NCI-H1092 (cell line): ENCODE measurements around the gene SECTM1.

ENCODE experiments used
- DNase-seq: peaks from one replicate; lab custom pipeline; 2025; lab: John Stamatoyannopoulos, UW

The SECTM1 gene

GRCh38 chr17:82298538-82299421 lies 34.8 kb downstream of the SECTM1 start:
- DNase-seq, result no peak

GRCh38 chr17:82297714-82298537 lies 35.6 kb downstream of the SECTM1 start:
- DNase-seq, result peak; percentile 53

DNA sequence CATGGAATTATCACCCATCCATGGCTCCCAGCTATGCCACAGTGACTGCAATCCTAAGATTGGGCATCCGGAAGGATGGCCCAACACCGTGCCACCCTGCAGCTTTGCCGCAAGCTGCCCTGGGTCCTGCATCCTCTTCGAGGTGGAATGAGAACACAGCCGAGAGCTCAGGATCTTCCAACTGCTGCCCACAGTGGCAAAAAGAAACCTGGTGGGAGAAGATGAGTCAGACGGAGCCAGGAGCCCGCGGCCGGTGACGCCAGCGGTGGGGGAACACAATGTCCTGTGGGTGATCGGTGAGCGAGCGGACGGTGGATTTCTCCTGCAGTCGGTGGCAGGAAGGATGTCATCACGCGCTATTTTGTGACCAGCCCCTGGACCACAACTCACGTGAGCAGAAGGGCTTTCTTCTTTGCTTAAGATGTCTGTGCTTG lies 36.3 kb downstream of the SECTM1 start:
- DNase-seq, result no peak

DNA sequence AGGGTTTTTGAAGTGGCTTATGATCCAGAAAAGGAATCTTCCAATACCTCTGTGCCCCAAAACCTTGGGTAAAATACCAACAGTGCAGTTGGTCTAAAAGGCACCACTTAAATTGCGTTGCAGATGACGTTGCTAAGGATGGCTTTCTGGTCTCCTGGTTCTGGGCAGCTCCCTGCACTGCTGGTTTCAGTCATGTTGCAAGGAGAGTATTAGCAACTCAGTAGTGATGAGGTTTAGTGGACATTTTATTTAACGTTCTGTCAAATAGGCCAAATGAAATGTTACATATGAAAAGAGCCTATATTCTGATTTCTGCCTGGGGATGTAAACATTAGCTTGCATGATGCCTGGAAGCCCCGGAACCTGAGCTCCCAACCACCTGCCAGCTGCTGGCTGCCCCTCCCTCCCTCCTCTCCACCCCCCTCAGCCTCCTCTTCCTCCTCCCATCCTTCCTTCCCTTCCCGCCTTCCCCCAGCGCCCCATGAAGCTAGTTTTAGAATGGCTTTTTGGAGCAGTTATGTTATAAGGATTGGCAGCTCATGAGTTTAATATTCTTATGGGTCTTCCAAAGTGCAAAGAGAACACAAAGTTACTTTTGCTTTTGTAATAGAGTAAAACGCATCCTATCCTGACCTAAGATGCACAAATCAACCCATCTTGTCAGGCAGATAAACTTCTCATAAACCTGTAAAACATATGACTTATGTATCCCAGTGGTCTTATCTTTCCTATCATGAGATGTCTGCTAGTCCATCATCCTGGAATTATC lies 36.9 kb downstream of the SECTM1 start:
- no peak for DNase-seq

DNA sequence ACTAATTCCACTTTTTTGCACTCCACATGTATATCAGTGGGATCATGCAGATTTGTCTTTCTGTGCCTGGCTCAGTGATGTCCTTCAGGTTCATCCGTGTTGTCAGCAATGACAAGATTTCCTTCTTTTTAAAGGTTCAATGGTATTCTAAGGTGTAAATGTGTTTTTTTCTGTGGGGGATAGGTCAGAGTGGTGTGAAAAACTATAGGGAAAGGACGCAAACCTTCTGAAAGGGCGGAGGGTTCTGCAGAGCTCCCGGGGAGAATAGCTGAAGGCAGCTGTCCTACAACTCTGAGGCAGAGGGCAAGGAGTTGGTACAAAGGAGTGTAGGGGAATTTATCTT lies 38.1 kb downstream of the SECTM1 start:
- DNase-seq, result no peak

DNA sequence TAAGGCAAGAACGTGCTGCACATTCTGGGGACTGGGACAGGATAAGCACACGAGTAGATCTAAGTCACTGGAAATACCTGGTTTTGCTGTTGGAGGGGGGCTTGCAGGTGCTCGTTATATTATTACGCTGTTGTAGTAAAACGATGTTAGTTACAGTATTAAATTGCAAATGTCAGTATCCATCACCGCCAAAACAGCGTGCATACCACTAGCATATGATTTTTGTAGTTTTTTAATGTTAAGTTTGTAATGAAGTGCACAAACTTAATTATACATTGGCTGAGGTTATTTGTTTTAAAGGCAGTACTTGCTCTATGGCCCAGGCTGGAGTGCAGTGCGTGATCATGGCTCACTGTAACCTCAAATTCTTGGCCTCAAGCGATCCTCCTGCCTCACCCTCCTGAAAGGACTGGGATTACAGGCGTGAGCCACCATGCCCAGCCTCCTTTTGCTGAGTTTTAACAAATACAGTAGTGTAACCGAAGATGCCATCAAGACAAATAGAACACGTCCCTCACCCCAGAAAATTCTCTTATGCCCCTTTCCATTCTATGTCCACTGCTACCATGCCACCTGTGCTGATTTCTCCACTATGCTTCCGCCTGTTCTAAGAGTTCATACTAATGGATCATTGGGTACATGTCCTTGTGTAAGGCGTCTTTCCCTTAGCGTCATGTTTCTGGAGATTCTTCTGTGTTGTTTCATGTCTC lies 39.3 kb downstream of the SECTM1 start:
- no peak for DNase-seq

GRCh38 chr17:82292251-82293154 lies 41.1 kb downstream of the SECTM1 start:
- DNase-seq, result peak; percentile 97

GRCh38 chr17:82291582-82292250 lies 41.9 kb downstream of the SECTM1 start:
- no peak for DNase-seq

GRCh38 chr17:82287868-82288801 lies 45.4 kb downstream of the SECTM1 start:
- DNase-seq, result no peak

DNA sequence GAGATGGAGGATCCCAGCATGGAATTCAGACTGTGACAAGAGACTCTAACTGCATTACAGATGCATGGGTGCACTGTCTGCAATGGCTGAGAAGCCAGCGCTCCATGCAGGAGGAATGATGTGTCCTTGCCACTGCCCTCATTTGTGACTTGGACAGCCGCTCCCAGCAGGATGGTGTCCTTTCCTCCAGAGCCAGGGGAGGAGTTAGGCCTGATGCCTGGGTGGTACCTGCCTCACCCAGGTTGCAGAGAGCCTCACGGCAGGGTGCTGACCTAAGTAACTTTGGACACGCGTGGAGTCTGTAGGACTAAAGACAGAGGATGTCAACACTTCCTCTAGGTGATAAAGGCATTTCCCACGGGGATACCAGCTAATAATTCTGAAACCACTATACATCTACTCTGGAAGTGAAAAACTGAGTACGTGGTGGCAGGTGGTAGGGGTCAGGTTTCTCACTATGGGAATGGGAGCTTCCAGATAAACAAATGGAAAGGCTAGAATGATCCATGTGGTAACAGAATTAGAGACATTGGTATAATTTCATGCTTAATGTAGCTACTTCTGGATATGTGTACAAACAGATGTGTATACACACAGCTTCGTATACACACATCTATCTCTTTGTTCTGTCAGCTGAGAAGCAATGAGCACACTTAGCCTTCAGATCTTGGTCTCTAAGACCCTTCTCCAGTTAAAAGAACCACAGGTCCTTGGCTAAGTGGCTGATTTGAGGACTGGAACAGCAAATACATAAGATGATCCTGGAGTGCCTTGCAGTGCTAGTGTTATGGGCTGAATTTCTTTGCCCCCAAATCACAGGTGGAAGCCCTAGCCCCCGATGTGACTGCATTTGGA lies 46.3 kb downstream of the SECTM1 start:
- no peak for DNase-seq

DNA sequence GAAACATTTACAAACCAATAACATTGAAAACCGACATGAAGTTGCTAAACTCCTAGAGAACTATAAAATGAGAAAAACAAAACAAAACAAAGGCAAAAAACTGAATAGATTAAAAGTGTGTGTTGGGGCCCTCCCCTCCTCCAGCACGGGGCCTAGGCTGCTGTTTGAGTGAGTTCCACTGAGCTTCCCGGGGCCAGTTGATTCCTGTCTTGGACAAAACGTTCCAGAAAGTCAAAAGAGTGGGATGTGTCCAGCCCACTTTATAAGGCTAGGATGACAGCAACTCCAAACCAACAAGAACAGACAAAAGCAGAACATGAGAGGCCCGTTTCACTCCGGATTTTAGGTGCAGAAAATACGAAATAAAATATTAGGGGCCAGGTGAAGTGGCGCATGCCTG lies 48.4 kb downstream of the SECTM1 start:
- no peak for DNase-seq

GRCh38 chr17:82283208-82283749 lies 50.3 kb downstream of the SECTM1 start:
- peak; percentile 41 for DNase-seq

DNA sequence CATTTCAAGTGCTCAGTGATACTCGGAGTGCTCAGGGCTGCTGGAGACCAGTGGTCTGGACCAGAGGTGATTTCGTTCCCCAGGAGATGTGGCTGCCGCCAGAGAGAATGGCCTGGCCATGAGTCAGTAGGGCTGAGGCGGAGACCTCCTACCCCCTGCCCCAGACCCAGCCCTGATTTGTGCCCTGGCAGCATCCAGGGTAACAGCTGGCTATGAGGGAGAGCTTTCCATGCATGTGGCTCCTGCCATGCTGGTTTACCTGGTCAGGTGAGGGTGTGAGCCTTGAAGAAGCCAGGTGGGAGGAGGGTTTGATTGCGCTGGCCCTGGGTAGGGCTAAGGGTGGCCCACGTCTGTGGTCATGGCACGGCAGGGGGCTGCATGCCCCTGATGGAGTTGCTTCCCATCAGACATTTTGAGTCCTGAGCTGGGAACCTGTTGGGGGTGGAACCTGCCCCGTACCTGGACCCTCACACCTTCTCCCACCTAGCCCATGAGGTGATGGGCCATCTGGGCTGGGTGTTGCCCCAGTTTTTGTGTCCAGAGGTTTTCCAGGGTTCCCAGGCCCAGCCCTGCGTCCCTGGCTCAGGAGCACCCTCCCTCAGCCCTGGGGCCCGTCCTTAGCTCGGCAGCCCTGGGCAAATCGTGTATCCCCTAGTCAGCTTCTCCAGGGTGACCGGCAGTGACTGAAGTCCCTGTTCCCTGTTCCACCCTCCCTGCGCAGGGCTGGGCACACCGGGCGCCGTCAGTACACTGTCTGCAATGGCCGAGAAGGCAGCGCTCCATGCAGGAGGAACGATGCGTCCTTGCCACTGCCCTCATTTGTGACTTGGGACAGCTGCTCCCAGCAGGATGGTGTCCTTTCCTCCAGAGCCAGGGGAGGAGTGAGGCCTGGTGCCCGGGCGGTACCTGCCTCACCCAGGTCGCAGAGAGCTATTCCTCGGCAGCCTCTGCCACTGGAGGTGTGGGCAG lies 51.0 kb downstream of the SECTM1 start:
- no peak for DNase-seq

- no peak for DNase-seq
These were observed 51.9 kb downstream of the SECTM1 start for GRCh38 chr17:82281502-82282238.

GRCh38 chr17:82281076-82281475 lies 52.5 kb downstream of the SECTM1 start:
- no peak for DNase-seq

- no peak for DNase-seq
These were observed 53.0 kb downstream of the SECTM1 start for GRCh38 chr17:82280537-82280936.
